Measurements from ENCODE around the gene ICE1. TPM values are rescaled to one million over a fixed set of nuclear protein-coding genes. Genes with fewer than 3 reads are reported as not detected.

The ICE1 gene
- total RNA-seq, 1 experiment from 2014 or later, result 48.9 TPM

- no peak overlapping the region for H3K27ac Mint-ChIP-seq
- CTCF ChIA-PET, result no interaction called here
- no peak for ATAC-seq
Measured at GRCh38 chr5:5453131-5453530, 30.7 kb downstream of the ICE1 start.

More at GRCh38 chr5:5453131-5453530, 30.7 kb downstream of the ICE1 start:
- TF ChIP-seq JUN (CRISPR knock-in tag; IDR thresholded peaks at IDR 0.05) (no peak), STAT6 (CRISPR knock-in tag; conservative IDR thresholded peaks at IDR 0.05; ENCODE audit: low read depth) (no peak), ZNF219 (CRISPR knock-in tag; IDR thresholded peaks at IDR 0.05; ENCODE audit: borderline replicate concordance) (no peak), IRF1 (CRISPR knock-in tag; IDR thresholded peaks at IDR 0.05) (no peak), ARID4B (CRISPR knock-in tag; IDR thresholded peaks at IDR 0.05; ENCODE audit: borderline replicate concordance) (no peak), GABPB1 (CRISPR knock-in tag; IDR thresholded peaks at IDR 0.05) (no peak), FOXK1 (CRISPR knock-in tag; IDR thresholded peaks at IDR 0.05) (no peak), TEAD4 (CRISPR knock-in tag; IDR thresholded peaks at IDR 0.05) (no peak), PREB (CRISPR knock-in tag; IDR thresholded peaks at IDR 0.05; ENCODE audit: borderline replicate concordance) (no peak), ZBTB21 (CRISPR knock-in tag; IDR thresholded peaks at IDR 0.05; ENCODE audit: borderline replicate concordance) (no peak), NFYB (CRISPR knock-in tag; conservative IDR thresholded peaks at IDR 0.05; ENCODE audit: low read depth) (no peak), ETV6 (CRISPR knock-in tag; IDR thresholded peaks at IDR 0.05) (no peak), CBFB (CRISPR knock-in tag; IDR thresholded peaks at IDR 0.05; ENCODE audit: low read depth) (no peak), MLX (CRISPR knock-in tag; IDR thresholded peaks at IDR 0.05) (no peak), EMX1 (CRISPR knock-in tag; IDR thresholded peaks at IDR 0.05) (no peak), FOXP1 (CRISPR knock-in tag; IDR thresholded peaks at IDR 0.05; ENCODE audit: borderline replicate concordance) (no peak), FOXJ3 (CRISPR knock-in tag; IDR thresholded peaks at IDR 0.05; ENCODE audit: borderline replicate concordance) (no peak), ERG (CRISPR knock-in tag; IDR thresholded peaks at IDR 0.05) (no peak), RORB (CRISPR knock-in tag; IDR thresholded peaks at IDR 0.05) (no peak), AFF4 (CRISPR knock-in tag; IDR thresholded peaks at IDR 0.05; ENCODE audit: borderline replicate concordance) (no peak)
- DNase-seq (ENCODE audit: low spot score), result no peak
- POLR2A ChIA-PET, result no interaction called here
- Mint-ChIP-seq H3K4me1 (no peaks in the 10 kb centered on the region), H3K36me3 (peaks cover 63% of the 10 kb centered on the region), H3K9me3 (no peaks in the 10 kb centered on the region), H3K4me3 (no peak overlapping the region), H3K27me3 (ENCODE audit: low read depth) (no peaks in the 10 kb centered on the region)

All from WTC11 (cell line).